ENCODE data around the gene MEF2A.

- no peak for TF ChIP-seq CTCF (IDR thresholded peaks at IDR 0.05)
- no peak for TF ChIP-seq POLR2A (IDR thresholded peaks at IDR 0.05)
Measured at GRCh38 chr15:99656205-99656604, 90.4 kb downstream of the MEF2A start.

Data from body of pancreas (tissue), 4 donors.